ENCODE measurements around the gene LRFN5.
"Not testable (repeated sequence)": the region's sequence is repeated elsewhere in the genome, so short reads cannot be mapped to it uniquely, and the experiment has no call there.

LRFN5 gene

DNA sequence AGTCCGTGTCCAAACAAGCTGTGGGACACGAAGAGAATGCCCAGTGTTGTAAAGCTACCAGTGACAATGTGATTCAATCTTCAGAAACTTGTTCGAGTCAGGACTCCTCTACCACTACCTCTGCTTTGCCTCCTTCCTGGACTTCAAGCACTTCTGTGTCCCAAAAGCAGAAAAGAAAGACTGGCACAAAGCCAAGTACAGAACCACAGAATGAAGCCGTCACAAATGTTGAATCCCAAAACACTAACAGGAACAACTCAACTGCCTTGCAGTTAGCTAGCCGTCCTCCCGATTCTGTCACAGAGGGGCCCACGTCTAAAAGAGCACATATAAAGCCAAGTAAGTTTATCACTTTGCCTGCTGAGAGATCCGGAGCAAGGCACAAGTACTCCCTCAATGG lies 284.9 kb downstream of the LRFN5 start:
- H3K4me3 ChIP-seq (ENCODE audit: low read length), result no peak overlapping the region
- DNase-seq (ENCODE audit: low read depth), result no peak
- TF ChIP-seq, protein P1, sequence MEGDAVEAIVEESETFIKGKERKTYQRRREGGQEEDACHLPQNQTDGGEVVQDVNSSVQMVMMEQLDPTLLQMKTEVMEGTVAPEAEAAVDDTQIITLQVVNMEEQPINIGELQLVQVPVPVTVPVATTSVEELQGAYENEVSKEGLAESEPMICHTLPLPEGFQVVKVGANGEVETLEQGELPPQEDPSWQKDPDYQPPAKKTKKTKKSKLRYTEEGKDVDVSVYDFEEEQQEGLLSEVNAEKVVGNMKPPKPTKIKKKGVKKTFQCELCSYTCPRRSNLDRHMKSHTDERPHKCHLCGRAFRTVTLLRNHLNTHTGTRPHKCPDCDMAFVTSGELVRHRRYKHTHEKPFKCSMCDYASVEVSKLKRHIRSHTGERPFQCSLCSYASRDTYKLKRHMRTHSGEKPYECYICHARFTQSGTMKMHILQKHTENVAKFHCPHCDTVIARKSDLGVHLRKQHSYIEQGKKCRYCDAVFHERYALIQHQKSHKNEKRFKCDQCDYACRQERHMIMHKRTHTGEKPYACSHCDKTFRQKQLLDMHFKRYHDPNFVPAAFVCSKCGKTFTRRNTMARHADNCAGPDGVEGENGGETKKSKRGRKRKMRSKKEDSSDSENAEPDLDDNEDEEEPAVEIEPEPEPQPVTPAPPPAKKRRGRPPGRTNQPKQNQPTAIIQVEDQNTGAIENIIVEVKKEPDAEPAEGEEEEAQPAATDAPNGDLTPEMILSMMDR (IDR thresholded peaks at IDR 0.05; ENCODE audit: insufficient read depth, low read depth, low read length, missing control alignments), result no peak

DNA sequence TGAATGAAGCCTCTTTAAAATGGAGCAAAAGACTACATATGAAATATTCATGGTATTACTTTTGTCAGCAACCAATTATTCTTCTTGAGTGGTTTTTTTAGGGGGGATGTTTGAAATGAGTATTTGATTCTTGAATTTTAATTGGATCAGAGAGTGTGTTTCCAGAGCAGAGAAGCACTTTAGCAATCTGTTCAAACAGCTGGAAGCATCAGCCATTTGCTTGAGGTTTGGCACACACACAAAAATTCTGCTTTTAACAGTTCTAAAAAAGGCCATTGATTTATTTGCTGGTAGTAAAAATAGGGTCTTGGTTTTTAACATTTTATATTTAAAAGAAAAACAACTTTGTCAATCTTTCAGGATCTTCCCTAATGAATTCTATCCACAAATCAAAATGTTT lies 292.7 kb downstream of the LRFN5 start:
- DNase-seq (ENCODE audit: low read depth), result no peak
- H3K4me3 ChIP-seq (ENCODE audit: low read length), result no peak overlapping the region
- TF ChIP-seq, protein P1 (IDR thresholded peaks at IDR 0.05; ENCODE audit: insufficient read depth, low read depth, low read length, missing control alignments), result no peak

DNA sequence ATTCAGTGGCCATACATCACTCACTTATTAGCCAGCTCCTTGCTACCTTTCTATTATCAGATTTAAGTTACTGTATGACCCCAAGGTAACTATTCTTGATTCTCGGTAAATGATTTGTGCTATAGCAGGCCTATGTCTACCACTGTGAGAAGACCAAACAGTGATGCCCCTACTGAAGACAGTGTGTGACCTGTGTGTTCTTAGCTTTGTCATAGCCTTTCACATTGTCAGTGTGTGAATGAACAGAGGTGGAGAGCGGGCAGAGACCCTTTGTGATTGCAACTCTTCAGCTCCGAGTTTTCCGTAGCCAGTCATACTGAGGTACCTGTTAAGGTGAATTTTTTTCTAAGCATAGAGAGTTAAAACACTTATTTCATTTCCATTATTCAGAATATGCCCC lies 294.0 kb downstream of the LRFN5 start:
- no peak for DNase-seq (ENCODE audit: low read depth)
- TF ChIP-seq, protein P1 (IDR thresholded peaks at IDR 0.05; ENCODE audit: insufficient read depth, low read depth, low read length, missing control alignments), result no peak

DNA sequence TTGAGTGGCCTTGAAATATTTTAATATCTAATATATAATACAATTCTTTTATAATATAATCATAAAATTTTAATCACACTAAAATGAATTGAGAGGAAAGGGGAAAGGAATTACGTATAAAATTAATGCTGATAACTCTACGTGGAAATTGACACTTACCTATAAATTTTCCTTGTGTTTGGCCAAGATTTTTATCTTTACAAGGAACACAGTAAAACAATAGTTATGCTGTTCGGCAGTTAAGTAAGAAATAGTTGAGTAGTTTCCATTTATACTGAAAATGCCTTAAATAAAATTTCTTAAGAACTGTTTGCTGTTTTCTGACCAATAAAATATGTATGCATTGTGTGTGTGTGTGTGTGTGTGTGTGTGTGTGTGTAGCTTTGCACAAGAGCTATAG lies 294.4 kb downstream of the LRFN5 start:
- no peak for DNase-seq (ENCODE audit: low read depth)
- H3K4me3 ChIP-seq (ENCODE audit: low read length), result no peak overlapping the region
- TF ChIP-seq, protein P1 (IDR thresholded peaks at IDR 0.05; ENCODE audit: insufficient read depth, low read depth, low read length, missing control alignments), result no peak

More for the DNA sequence above, 294.0 kb downstream of the LRFN5 start:
- no peak overlapping the region for H3K4me3 ChIP-seq (ENCODE audit: low read length)

DNA sequence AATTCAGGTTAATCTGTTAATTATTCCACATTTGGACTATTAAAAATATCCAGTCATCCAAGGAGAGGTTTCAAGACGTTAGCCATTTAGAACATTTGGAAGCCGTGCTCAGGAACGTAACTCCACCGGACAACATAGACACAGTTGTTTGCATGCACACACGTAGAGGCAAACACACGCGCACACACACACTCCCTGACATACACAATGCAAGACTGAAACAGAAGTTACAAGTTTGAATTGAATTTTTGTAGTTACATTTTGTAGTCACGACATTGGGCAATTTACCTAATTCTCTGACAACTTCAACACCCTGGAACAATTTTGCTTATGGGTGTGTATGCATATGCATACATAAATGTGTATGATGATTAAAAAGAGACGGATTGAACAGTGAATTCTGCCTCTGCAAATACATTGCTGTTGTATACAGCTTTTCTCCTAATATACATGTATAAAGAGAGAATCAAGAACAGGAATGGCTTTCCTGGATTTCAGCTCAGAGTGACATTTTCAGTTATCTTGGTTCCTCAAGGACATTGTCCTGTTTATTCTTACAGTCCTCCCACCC lies 298.8 kb downstream of the LRFN5 start:
- no peak overlapping the region for H3K4me3 ChIP-seq (ENCODE audit: low read length)
- TF ChIP-seq, protein P1 (IDR thresholded peaks at IDR 0.05; ENCODE audit: insufficient read depth, low read depth, low read length, missing control alignments), result no peak
- no peak for DNase-seq (ENCODE audit: low read depth)

DNA sequence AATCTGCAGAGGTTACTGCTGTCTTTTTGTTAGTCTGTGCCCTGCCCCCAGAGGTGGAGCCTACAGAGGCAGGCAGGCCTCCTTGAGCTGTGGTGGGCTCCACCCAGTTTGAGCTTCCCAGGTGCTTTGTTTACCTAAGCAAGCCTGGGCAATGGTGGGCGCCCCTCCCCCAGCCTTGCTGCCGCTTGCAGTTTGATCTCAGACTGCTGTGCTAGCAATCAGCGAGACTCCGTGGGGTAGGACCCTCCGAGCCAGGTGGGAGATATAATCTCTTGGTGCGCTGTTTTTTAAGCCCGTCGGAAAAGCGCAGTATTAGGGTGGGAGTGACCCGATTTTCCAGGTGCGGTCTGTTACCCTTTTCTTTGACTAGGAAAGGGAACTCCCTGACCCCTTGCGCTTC lies 304.5 kb downstream of the LRFN5 start:
- H3K4me3 ChIP-seq (ENCODE audit: low read length); DNase-seq (ENCODE audit: low read depth): not testable (repeated sequence)

DNA sequence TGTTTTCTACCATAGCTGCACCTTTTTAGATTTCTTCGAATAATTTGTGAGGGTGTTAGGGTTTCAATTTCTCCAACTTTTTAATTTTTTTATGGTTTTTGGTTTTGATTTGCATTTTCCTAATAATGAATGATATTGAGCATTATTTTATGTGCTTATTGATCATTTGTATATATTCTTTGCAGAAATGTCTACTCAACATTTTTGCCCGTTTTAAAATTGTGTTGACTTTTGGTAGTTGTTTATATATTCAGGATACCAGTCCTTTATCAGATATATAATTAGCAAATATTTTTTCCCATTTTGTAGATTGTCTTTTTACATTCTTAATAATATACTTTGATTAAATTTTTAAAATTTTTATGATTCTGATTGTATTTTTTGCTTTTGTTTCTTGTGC lies 306.7 kb downstream of the LRFN5 start:
- TF ChIP-seq, protein P1 (IDR thresholded peaks at IDR 0.05; ENCODE audit: insufficient read depth, low read depth, low read length, missing control alignments), result no peak
- H3K4me3 ChIP-seq (ENCODE audit: low read length), result no peak overlapping the region
- DNase-seq (ENCODE audit: low read depth), result no peak
